GM12891 (cell line): ENCODE measurements around the gene CTBP2.

Experiments
- DNase-seq: peaks from one replicate; pipeline ENCODE4 v3.0.0; 2011; ENCODE audit warnings: low spot score; ENCODE audit not compliant: insufficient read length
- FAIRE-seq: peaks from 2 replicates; lab custom pipeline; 2011; peaks lifted over from hg19 to GRCh38; lab: Jason Lieb, UNC
- PAX5 ChIP-seq: IDR thresholded peaks from 2 replicates; pipeline ENCODE4 v1.6.1; 2011; ENCODE audit warnings: low read length, moderate library complexity, mild to moderate bottlenecking; ENCODE audit not compliant: insufficient read depth, severe bottlenecking
- POLR2A ChIP-seq: IDR thresholded peaks from 2 replicates; pipeline ENCODE4 v1.6.1; 2011; ENCODE audit warnings: low read depth, low read length, control low read depth
- POLR2AphosphoS5 ChIP-seq: IDR thresholded peaks from 2 replicates; pipeline ENCODE4 v1.6.1; 2011; ENCODE audit warnings: low read depth, low read length, control low read depth
- POU2F2 ChIP-seq: IDR thresholded peaks from 2 replicates; pipeline ENCODE4 v1.6.1; 2011; ENCODE audit warnings: low read depth, mild to moderate bottlenecking, control low read depth, low read length, moderate library complexity
- SPI1 ChIP-seq: IDR thresholded peaks from 2 replicates; pipeline ENCODE4 v1.6.1; 2011; ENCODE audit warnings: low read depth, low read length, control low read depth
- TAF1 ChIP-seq: IDR thresholded peaks from 2 replicates; pipeline ENCODE4 v1.6.1; 2011; ENCODE audit warnings: low read depth, low read length, control low read depth

Gene CTBP2

DNA sequence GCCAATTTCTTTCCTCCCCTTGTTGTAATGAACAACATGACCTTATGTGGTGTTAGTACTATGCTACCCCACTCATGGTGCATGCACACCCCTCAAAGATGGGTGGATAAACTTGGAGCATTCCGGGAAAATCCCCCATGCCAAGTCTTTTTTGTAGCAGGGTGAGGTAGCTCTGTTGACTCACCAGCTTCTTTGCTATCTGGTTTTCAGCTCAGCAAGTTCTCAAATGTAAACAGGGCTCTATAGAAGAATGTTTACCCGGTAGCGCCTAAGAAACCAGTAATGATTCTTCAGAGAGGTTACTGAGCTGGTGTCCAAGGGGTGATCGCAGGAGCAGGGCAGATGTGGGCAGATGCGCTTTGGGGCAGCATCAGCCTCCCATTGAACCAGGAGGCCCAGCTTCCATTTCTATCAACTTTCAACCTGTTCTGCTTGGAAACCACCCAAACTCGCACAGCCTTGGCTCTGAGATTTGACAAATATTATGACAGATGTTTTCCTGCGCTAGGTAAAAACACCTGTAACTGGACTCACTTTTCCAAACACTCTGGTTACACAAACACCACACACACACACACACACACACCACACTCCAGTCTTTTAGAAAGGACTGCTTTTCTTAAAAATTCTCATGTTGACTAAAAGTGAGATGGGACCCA is 130.7 kb downstream of the CTBP2 start:
- TF ChIP-seq POU2F2 (no peak), SPI1 (no peak), POLR2A (no peak), TAF1 (no peak), PAX5 (no peak), POLR2AphosphoS5 (no peak)
- no peak for DNase-seq

DNA sequence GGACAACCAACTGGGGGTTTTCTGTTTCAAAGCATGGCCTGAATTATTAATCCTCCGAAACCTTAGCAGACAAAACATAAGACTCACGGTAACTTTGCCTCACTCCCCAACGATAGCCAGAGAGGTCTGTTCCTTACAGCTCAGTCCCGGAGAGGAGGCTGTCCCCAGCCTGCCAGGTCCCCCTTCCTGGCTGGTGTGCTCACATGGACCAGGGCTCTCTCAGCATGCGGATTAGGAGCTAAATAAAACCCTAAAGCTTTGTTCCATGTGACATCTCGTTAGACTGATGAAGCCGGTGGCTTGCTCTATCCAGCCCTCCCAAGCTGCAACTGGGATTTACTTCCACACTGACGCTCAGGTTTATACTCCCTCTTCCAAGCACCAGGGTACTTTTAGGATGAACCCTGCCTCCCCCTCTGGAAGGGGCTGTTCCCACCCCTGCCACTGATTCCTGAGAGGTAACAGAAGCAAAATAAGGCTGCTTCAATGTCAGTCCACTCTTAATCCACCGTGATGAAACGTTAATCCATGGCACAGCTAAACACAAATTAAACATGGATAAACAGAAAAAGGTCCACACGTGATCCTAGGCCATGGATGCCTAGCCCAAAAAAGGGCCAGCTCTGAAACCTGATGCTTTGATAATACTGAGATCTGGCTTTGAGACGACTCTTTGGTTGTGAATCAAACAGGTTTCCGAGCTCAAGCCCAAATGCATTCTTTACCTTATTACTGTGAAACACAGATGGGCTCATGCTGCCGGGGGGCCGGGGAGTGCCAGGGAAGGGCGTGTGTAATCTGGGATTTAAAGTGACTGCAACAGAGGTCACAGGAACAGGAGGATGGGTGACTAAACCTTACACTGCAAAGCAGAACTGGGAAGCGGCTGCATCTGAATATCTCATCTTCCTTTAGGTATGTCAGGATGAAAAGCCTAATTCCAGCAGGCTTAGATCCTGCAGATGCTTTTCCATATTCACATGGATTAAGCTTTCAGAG is 132.2 kb downstream of the CTBP2 start:
- no peak for FAIRE-seq
- TF ChIP-seq POLR2AphosphoS5 = no peak
- TF ChIP-seq POU2F2 = no peak
- DNase-seq = no peak

More for the DNA sequence above, 130.7 kb downstream of the CTBP2 start:
- no peak for FAIRE-seq

DNA sequence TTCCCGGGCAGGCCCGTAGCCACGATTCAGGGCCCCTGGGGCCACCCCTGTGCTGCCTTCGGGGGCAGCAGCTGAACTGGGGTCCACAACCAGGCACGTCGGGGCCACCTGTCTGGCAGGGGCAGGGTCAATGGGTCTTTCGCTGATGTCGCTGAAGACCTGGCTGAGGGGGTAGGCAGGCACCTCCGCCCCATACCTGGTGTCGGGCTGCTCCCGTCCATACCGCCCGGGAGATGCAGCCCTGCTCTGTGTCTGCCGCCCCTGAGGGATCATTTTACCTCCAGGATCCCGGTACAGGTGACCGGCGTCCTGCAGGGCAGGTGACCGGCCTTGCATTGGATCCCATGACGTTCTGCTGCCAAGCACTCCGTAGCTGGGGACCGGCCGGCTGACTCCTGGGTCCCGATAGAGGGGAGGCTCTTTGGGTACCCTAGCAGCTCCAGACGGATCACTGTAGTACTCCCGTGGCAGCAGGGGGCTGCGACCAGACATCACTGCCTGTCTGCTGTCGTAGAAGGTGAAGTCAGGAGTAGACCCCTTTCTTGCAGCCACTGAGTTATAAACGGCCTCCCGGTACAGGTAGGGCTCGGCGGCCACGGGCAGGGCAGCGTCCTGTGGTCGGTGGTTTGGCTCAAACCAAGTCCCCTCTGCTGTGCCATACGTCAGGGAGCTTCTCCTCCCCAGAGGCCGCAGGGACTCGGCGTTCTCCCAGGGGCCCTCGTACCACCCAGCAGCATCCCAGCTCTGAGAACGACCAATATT is 133.2 kb downstream of the CTBP2 start:
- FAIRE-seq (no peak), DNase-seq (no peak)
- no peak for TF ChIP-seq POU2F2
- no peak for TF ChIP-seq PAX5
- no peak for TF ChIP-seq POLR2AphosphoS5
- no peak for TF ChIP-seq TAF1
- TF ChIP-seq SPI1 = no peak
- no peak for TF ChIP-seq POLR2A

DNA sequence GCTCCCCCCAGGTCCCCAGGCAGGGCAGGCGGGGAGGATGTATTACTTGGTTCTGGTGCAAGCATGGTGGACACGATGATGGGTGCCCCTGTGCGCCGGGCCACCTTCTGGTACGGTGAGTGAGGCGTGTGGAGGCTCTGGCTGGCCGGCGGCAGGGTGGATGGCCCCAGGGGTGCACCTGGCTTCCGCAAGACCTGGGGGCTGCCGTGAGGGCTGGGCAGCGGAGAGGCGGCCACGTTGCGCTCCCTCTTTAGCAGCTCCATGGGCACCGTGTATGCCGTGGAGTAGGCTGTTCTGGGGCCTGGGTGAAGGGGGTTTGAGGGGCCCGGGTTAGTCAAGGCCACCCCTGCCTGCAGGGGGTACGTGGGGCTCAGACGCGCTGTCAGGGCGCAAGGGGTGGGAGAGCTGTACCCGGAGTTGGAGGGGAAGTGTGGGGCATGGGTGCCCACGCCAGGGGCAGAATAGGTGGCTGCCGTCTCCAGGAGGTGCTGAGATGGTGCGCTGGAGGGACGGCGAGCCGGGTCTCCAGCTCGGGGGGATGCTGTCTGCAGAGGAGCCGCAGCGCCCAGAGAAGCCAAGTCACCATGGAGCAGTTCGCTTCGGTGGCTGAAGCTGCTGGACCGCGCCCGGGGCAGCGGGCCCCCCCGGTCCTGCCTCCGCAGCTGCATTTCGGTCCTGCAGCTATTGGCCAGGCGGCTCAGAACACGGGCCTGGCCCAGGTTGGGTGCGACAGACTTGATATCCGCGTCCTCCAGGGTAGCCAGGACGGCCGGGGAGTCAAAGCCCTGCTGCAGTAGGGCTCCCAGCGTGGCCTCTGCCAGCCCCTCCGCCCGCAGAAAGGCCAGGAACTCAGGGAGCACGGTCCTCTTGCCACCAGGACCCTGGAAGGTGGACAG is 134.1 kb downstream of the CTBP2 start:
- DNase-seq (no peak), FAIRE-seq (no peak)
- TF ChIP-seq TAF1 (no peak), POLR2A (no peak)

DNA sequence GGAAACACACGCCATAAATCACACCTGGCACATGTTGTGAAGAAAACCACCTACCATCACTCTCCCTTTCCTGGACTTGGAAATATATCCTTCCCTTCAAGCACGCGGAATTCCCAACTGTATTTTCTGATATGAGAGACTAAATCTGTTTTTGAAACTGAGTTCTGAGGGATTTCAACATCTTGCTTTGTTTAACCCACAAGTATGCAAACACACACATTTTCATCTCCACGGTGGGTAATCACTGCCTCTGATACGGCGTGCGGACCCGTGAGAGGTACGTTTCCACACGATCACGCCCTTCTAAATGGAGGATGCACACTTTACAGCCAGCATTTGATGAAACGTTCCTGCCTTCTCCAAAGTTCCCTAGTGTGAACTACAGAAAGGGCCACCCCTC is 135.0 kb downstream of the CTBP2 start:
- FAIRE-seq (no peak), DNase-seq (no peak)
- TF ChIP-seq TAF1 (no peak), POU2F2 (no peak), PAX5 (no peak), POLR2A (no peak), POLR2AphosphoS5 (no peak), SPI1 (no peak)

DNA sequence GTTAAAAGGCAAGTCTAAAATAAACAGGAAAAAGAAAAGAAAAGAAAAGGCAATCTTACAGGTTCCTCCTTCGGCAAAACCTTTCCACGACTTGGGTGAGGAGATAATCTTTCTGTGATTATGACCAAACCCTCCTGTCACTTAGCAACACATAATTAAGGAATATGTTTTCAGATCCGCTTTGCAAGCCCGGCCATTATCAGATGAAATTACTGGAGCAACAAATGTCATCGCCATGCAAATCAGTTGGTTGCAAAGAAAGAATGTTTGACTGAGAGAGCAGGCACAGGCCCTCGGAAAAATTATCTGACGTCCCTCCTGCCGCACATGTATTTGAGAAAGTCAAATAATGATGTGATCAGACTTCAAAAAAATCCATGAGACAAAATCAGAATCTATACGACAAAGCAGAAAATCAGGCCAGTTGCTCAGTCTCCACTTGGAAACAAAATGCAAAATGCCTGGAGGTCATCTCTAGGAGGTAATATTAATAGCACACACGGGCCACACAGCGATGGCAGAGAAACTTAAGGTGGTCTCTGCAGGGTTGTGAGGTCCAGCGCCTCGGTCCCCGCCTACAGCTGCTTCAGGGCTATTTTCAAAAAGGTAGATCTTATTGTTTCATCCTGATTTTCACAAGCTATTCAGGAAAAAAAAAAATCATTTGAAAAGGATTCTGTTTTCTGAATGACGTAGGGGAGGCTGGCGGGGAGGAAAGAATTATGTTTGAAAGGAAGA is 135.7 kb downstream of the CTBP2 start:
- DNase-seq = no peak
- FAIRE-seq = no peak
- TF ChIP-seq SPI1 = no peak

DNA sequence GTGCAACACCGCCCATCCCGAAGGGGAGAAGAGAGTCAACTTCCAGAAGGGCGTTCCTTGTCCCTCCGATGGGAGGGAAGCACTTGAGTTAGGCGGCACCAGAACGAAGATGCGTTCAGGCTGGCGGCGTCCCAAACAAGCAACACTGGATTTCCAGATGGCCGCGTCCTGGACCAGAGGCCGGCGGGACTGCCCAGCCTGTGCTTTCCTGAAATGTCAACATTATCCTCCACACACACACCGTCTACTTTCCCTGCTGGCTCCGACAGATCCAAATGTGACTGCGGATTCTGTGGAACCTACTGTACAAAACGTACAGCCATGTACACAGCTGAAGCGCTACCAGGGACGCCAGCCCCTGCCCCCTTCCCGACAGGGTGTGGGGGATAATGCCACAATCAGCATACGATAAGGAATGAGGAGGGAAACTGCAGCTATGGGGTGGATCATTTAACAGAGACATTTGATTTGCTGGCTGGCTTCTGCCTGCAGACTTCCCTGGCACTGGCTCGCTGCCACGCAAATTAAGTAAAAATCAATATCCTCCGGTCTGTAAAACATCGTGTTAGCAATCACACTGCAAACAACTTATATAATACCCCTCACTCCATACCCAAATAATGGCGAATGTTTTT is 136.4 kb downstream of the CTBP2 start:
- TF ChIP-seq POLR2AphosphoS5 (no peak), POLR2A (no peak), TAF1 (no peak), PAX5 (no peak), POU2F2 (no peak)
- FAIRE-seq = no peak
- no peak for DNase-seq

DNA sequence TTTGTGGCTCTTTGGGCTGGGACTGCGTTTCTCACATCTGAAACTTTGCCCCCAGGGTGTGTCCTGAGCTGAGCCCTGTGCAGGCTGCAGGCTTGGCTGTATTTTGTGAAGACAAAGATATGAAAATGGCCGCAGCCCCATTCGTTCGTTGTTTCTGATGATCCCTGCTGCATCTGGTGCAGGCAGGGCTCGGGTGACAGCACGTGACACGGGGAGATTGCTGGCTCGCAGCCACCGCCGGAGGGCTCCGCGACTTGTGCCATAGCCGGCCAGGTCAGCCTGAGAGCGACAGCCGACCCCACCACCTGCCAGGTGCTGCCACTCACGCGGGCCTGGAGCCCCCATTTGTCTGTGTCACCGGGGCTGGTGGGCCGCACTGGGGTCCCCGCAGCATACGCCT is 137.1 kb downstream of the CTBP2 start:
- TF ChIP-seq POLR2AphosphoS5 = no peak
- TF ChIP-seq SPI1 = no peak
- TF ChIP-seq POLR2A = no peak
- no peak for TF ChIP-seq TAF1
- no peak for TF ChIP-seq POU2F2
- TF ChIP-seq PAX5 = no peak
- no peak for FAIRE-seq
- DNase-seq = no peak

DNA sequence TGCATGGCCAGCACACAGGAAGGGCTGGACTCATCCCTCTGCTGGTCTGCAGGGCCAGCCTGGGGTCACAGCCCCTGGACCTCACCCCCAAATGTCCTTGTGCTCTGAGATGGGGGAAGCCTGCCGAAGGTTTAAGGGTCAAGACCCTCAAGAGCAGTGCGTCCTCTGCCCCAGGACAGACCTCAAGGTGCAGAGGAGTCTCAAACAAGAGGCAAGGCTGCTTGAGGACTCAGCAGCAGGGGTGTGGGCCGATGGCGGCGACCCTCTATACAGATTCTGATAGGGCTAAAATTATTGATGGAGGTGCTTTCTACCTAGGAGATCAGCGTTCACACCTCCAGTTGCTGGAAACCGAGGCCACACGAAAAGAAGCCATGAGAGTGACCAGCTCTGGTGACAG is 137.7 kb downstream of the CTBP2 start:
- FAIRE-seq = no peak
- TF ChIP-seq POLR2A (no peak), SPI1 (no peak), POLR2AphosphoS5 (no peak), TAF1 (no peak), PAX5 (no peak), POU2F2 (no peak)
- no peak for DNase-seq
